HG02571 (cell line): Measurements from ENCODE around the gene PPP1R14C.

Experiments
- ATAC-seq: cut with Tn5 transposase; IDR thresholded peaks from one replicate; pipeline ENCODE4 v1.9.1; 2021; ENCODE audit warnings: mild to moderate bottlenecking, moderate library complexity; ENCODE audit not compliant: unreplicated experiment

PPP1R14C gene

DNA sequence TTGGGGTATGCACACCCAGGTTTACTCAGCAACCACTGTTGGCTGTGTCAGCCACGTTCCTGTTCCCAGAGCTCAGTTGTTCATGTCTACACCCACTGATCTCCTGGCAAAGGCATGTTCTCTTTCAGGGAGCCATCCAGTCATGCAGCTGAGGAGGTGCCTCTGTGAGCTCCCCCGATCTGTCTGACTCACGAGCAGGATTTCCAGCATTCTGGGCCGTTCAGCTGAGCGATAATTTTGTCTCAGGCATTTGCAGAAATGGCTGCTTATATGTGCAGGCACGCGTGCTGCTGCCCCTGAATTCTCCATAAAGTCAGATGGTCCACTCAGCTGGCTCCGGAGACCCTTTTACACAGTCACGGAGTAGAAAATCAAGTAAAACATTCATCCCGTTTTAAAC is 147.6 kb downstream of the PPP1R14C start:
- ATAC-seq: no peak

DNA sequence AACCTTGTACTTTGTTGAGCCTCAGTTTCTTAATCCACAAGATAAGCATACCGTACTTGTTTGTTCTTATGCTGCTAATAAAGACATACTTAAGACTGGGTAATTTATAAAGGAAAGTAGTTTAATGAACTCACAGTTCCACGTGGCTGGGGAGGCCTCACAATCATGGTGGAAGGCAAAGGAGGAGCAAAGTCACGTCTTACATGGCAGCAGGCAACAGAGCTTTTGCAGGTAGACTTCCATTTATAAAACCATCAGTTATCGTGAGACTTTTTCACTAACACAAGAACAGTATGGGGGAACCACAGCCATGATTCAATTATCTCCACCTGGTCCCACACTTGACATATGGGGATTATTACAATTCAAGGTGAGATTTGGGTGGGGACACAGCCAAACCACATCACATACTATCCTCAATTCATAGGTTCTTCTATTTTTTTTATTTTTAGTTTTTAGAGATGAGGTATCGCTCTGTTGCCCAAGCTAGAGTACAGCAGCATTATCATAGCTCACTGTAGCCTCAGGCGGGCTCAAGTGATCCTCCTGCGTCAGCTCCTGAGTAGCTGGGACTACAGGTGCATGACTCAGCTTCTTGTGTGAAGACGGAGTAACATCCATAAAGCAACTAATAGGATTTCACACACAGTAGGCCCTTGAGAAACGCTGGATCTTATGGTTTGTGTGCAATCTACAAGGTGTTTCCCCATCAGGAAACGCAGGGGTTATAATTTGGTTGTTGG is 149.3 kb downstream of the PPP1R14C start:
- no peak for ATAC-seq

DNA sequence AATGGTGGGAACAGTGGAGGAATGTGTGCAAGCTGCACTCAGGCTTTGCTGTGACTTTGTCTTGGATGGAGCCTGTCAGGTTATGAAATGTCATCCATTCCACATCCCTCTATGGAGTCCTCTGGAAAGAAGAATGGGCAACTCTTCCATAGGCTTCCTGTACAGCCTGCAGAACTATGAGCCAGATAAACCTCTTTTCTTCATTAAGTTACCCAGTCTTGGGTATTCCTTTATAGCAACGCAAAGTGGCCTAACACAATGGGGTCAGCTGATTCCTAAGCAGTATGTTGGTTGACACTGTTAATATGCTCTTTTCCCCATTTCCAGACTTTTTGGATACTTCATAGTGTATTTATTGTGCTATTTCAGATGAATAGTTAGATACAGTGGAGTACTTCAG is 150.2 kb downstream of the PPP1R14C start:
- no peak for ATAC-seq

DNA sequence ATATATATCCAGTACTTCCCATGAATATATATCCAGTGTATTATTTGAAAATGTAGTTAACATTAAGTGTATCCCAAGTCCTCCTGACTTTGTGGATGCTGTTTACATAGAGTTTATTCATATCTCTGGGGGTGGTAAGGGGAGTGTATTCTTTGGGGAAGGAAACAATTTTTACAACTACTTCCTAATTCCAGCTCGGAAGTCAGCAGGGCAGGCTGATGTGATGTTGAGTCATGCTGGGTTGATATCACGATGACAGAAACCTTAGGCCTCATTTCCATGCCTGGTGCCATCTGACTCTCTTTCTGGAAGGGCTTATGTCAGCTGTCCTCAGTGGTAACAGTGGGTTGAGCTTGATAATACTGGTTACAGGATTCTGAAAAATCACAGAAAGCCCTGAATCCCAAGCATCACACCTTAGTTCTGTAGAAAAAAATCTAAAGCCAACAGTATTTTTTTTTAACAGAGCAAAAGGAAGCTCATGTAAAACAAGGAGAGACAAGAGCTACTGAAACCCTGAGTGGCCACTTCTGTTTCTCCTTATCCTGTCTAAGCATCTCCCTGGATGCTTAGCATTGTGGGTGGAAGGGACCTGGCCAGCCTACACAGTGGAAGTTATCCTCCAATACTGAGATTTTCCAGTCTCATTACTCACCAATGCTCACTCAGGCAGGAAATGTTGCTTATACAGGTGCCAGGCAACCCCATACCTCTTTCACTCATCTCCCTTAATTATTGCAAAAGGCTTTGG is 150.8 kb downstream of the PPP1R14C start:
- no peak for ATAC-seq

DNA sequence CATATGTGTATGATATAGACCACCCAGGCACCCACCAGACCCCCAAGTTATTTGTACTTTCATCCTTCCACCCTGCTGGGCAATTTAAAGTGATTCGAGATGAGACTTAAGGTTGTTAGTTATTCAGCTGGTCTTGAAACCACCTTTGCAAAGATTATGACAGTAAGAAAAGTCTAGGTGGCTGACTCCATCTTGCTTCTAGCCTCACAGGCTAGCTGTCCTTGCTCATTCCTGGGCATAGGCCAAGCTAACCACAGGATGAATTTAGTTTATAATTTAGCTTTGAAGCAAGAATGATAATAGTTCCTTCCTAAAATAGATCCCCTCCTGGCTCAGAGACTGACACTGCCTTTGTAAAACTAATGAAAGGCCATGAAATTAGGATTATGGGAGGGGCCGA is 154.0 kb downstream of the PPP1R14C start:
- ATAC-seq: no peak

DNA sequence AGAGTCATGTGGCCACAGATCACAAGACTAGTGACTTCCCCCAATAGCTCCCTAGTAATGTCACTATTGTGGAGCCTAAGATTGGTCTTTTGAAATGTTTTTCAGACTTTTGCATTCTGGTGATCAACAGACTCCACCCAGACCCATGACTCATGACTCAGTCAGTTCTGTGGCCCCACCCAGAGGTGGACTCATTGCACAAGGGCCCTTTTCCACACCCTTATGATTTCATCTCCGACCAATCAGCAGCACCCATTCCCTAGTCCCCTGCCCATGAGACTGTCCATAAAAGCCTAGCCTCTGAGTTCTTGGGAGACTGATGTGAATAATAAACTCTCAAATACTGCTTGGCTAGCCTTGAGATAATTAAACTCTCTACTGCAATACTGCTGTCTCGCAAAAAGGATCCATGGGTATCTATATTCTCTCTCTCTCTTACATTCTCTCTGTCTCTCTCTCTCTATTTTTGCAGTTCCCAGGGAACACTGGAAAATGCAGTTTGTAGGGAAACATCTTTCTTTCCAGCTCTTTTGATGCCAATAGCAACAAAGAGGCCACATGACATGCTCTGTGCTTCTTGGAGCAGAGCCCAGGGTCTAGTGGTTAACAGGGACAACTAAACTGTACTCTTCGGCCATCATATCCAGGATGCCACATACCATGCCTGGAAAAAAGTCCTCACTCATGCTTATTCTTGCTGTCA is 154.6 kb downstream of the PPP1R14C start:
- no peak for ATAC-seq

DNA sequence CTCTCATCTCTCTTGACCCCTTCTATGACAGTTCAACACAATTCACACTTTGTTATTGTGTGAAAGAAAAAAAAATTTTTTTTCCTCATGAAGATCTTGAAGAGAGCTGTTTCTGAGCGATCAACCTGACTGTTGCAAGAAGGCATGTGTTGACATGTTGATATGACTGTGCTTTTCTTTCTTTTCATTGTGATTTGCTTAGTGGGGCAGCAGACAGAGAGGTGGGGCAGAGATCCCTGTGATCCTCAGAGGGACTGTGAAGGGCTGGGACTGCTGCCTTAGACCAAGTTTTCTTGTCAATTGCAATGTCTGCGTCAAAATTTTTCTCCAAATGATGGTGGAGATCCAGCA is 155.2 kb downstream of the PPP1R14C start:
- ATAC-seq: no peak

DNA sequence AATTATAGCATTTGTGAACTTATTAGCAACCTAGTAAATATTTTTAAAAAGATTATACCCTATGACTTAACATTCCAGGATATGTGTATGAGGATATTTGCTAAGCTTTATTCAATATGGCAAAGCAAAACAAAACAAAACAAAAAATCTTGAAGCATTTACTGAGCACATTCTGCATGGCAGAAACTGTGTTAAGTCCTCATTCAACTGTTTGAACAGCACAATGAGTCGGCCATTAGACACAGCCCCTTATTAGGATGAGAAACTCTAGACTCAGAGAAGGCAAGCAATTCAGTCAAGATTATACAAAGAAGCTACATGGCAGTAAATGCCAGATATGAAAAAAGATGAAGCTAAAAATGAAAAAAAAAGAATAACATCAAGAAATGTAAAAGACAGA is 155.8 kb downstream of the PPP1R14C start:
- no peak for ATAC-seq
